HG03457 (cell line): ENCODE measurements around the gene MICAL3.
A peak's percentile ranks its signal among the peaks of the same experiment; 100 is the strongest.
"Not testable (repeated sequence)": the region's sequence is repeated elsewhere in the genome, so short reads cannot be mapped to it uniquely, and the experiment has no call there.

Source experiments
- ATAC-seq: cut with Tn5 transposase; IDR thresholded peaks from one replicate; pipeline ENCODE4 v1.9.1; 2021; ENCODE audit warnings: moderate number of reproducible peaks; ENCODE audit not compliant: unreplicated experiment

The MICAL3 gene

DNA sequence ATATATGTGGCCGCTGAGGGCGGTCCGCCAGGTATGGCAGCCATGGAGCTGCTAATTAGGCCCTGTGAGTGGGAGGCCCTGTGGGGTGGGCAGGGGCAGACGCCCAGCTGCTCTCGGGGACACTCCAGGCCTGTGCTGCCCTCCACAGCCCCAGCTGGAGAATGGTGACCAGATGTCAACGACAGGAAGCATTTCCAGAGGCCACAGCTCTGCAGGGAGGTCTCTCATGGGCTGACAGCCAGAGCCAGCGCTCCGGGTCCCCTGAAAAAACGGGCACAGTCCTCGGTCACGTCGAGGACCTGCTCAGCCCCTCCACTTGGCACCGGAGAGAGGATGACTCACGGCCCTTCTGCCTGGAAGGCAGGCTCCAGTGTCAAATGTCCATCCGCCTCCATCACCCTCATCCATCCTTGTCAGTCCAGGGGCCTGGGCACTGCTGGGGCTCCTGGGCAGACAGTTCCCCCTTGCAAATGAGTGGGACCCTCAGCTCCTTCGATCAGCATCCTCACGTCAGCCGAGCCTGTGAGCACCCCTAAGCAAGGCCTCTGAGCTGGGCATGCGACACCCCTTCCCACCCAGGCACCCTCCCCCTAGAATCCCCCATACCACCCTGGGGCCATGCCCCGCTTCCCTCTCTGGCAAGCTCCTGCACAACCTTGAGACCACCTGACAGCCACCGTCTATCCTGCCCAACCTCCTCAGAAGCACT is 252.0 kb downstream of the MICAL3 start:
- no peak for ATAC-seq

- no peak for ATAC-seq
Measured at GRCh38 chr22:17770180-17771077, 253.9 kb downstream of the MICAL3 start.

DNA sequence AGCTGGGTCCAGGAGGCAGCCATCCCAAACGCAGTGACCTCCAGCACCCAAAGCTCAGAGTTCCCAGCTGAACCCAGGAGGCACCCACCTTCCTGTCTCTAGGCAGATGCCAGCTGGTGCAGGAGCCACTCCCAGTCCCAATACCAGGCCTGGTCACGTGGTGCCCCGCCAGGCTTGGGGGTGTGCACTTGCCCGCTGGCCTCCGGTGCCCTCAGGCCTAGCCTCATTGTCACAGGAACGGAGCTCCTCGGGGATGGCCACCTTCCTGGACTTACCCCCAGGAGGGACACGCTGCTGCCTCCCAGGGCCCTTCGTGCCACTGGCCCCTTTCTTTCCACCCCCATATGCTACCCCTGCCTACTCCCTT is 254.7 kb downstream of the MICAL3 start:
- no peak for ATAC-seq

- no peak for ATAC-seq
Measured at GRCh38 chr22:17769013-17769715, 255.2 kb downstream of the MICAL3 start.

- peak; percentile 52 for ATAC-seq
Measured at GRCh38 chr22:17767233-17768065, 256.9 kb downstream of the MICAL3 start.

DNA sequence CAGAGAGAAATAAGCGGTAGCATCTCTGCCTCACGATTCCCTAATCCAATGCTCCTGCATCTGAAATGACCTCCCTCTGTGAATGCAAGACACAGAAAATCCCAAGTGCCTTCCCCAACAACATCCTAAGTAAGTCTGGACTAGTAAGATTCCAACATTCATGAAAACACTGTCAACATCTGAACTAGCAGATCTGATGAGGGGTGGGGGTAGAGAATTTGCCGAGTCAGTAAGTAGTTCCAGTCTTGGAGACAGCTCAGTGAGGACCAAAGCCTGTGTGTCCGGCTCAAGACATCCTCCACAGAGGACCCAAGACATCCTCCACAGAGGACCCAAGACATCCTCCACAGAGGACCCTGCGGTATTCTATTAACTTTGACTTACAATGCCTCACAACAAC is 259.5 kb downstream of the MICAL3 start:
- not testable (repeated sequence) for ATAC-seq

- ATAC-seq, result no peak
Measured at GRCh38 chr22:17764036-17764435, 260.3 kb downstream of the MICAL3 start.

- ATAC-seq, result not testable (repeated sequence)
Measured at GRCh38 chr22:17763442-17763841, 260.9 kb downstream of the MICAL3 start.

GRCh38 chr22:17761138-17761488 is 263.2 kb downstream of the MICAL3 start:
- no peak for ATAC-seq

DNA sequence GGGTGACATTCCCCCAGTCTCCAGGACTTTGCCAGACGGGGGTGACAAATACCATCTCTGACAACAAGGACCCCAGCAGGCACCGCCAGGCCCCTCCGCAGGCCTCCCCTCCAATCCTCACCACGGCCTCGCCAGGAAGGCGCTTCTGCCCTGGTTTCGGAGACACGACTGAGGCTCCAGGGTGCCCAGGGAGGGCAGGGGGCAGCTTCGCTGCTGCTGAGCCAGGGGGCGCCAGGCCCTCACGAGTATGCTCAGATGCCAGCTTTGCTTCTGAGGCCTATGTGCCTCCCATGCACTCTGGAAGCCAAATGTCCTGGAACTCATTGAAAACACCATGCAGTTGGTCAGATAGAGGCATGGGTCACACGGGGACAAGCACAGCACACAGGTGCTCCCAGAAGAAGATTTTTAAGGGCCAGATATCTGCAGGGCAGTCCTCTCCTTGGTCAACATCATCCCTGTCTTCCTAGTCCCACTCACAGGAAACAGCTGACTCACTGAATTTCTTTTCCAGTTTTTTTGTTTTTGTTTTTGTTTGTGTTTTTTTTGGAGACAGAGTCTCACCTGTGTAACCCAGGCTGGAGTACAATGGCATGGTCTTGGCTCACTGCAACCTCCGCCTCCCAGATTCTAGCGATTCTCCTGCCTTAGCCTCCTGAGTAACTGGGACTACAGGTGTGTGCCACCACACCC is 270.0 kb downstream of the MICAL3 start:
- ATAC-seq, result no peak

DNA sequence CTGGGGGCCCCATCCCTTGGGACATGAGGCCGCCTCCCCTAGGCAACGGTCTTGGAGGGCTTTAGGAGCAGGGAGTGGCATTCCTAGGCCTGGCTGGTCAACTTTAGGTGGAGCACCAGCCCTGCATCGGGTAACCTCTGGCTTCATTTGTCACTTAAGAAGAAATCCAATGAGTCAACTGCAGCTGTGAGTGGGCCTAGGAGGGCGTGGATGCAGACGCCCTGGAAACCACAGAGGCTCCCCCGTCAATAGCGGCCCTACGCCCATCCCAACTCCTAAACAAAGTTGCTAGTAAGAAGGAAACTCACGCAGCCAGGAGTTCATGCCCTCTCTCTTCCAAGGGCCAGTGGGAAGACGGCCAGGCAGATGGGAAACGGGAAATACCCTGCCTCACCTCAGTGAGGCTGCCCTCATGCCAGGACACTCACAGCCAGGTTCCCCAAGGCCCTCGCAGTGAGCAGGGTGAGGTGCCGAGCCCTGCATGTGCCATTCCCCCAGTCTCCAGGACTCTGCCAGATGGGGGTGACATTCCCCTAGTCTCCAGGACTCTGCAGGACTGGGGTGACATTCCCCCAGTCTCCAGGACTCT is 270.9 kb downstream of the MICAL3 start:
- ATAC-seq, result no peak

DNA sequence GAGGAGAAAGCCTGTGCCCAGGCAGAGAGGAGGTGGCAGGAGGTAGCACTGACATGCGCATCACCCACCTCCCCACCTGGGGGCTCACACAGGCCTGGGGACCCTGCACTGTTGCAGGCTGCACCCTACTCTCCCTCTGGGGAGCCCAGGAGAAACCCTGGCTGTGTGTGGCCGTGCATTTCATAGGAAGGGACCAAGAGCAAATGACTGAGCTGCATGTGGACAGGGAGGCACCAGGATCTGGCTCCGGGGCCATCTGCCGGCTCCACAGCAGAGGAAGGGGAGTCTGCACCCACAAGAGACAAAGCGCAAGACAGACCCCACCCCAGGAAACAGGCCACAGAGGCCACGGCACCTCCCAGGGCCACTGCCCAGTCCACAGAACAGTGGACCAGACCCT is 272.8 kb downstream of the MICAL3 start:
- no peak for ATAC-seq

GRCh38 chr22:17749605-17750395 is 274.6 kb downstream of the MICAL3 start:
- no peak for ATAC-seq

GRCh38 chr22:17748555-17749353 is 275.6 kb downstream of the MICAL3 start:
- no peak for ATAC-seq

- ATAC-seq, result no peak
Measured at GRCh38 chr22:17746916-17747315, 277.4 kb downstream of the MICAL3 start.

- no peak for ATAC-seq
Measured at GRCh38 chr22:17744430-17744829, 279.9 kb downstream of the MICAL3 start.

DNA sequence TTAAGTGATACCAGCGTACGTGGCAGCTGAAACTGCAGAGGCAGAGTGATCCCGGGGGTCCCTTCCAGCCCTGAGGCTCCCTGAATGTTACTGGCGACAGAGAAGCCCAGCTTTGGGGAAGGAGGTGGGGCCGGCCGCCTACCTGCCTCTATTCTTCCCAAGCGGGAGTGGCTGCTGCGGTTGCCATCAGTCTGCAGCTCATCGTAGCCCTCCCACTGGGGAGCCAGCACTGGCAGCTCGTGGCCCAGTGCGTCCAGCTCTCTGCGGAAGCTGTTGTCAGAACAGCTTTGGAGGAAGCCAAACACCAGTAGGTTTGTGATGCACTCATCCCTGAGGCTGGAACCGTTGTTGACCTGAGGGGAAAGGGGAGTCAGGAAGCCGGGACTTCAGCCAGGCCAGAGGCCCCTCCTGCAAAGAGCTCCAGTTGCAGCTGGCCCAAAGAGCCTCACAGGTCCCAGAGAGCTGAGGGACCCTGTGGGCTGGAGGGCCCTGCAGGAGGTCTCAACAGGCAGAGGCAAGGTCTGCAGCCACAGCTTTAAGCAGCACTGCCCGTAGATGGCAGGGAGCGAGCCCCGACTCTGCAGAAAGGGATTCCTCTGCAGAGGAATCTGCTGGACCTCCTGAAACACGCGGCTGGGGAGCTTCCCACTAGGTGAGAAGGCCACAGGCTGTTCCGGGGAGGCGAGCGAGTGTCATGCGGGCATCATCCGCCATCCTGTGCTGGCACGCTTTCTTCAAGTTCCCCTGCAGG is 280.5 kb downstream of the MICAL3 start:
- no peak for ATAC-seq

- ATAC-seq, result no peak
Measured at GRCh38 chr22:17742527-17742902, 281.8 kb downstream of the MICAL3 start.
